Osteoblast (primary cell): ENCODE results near the gene SKIC2. TPM values are rescaled to one million over a fixed set of nuclear protein-coding genes. Genes with fewer than 3 reads are reported as not detected.
A peak's percentile ranks its signal among the peaks of the same experiment; 100 is the strongest.

ENCODE experiments used
- DNase-seq: peaks from one replicate; pipeline ENCODE4 v3.0.0; 2011; ENCODE audit warnings: low spot score, mixed read lengths; ENCODE audit not compliant: insufficient read length; ENCODE audit errors: missing footprints
- H2AFZ ChIP-seq: 2 replicates; pipeline ENCODE4 v1.6.0; 2011; ENCODE audit warnings: mild to moderate bottlenecking, low read length
- H3K27ac ChIP-seq: 2 replicates; pipeline ENCODE4 v1.5.1; 2011; ENCODE audit warnings: mild to moderate bottlenecking, low read depth, low read length, moderate library complexity
- H3K27me3 ChIP-seq: 2 replicates; pipeline ENCODE4 v1.6.0; 2012; ENCODE audit warnings: mild to moderate bottlenecking, control low read depth, inconsistent platforms, low read length, moderate library complexity; ENCODE audit not compliant: insufficient read depth
- H3K36me3 ChIP-seq: 2 replicates; pipeline ENCODE4 v1.5.1; 2011; ENCODE audit warnings: mild to moderate bottlenecking, low read length, control low read depth, moderate library complexity; ENCODE audit not compliant: insufficient read depth
- H3K4me1 ChIP-seq: 2 replicates; pipeline ENCODE4 v1.5.1; 2011; ENCODE audit warnings: mild to moderate bottlenecking, low read length, control low read depth, moderate library complexity; ENCODE audit not compliant: insufficient read depth
- H3K4me2 ChIP-seq: 2 replicates; pipeline ENCODE4 v1.6.0; 2011; ENCODE audit warnings: mild to moderate bottlenecking, low read length; ENCODE audit not compliant: insufficient read depth
- H3K4me3 ChIP-seq: fragments of 200-600 bp; sonication (generic); 3 replicates; pipeline ENCODE4 v1.5.1; 2012; ENCODE audit warnings: mild to moderate bottlenecking, low read length, inconsistent platforms; ENCODE audit not compliant: insufficient read depth
- H3K79me2 ChIP-seq: 2 replicates; pipeline ENCODE4 v1.6.0; 2012; ENCODE audit warnings: mild to moderate bottlenecking, low read length, control low read depth, inconsistent platforms; ENCODE audit not compliant: insufficient read depth
- H3K9me3 ChIP-seq: 2 replicates; pipeline ENCODE4 v1.5.1; 2011; ENCODE audit warnings: low read depth, low read length, control low read depth
- H4K20me1 ChIP-seq: 2 replicates; pipeline ENCODE4 v1.6.0; 2012; ENCODE audit warnings: mild to moderate bottlenecking, low read length, control low read depth; ENCODE audit not compliant: insufficient read depth
- total RNA-seq: library from RNA; depleted of rRNA; stranded (reverse); fragments of >200 nt; gene quantifications from 2 replicates; pipeline ENCODE4 v1.2.3, GENCODE V29; 2012
- TF ChIP-seq, protein P1 (sequence below): IDR thresholded peaks from 2 replicates; pipeline ENCODE4 v1.5.1; 2011; ENCODE audit warnings: mild to moderate bottlenecking, low read depth, low read length, moderate library complexity; ENCODE audit errors: extremely low read depth

SKIC2 gene
- total RNA-seq, 1 donor: 42.0 TPM

DNA sequence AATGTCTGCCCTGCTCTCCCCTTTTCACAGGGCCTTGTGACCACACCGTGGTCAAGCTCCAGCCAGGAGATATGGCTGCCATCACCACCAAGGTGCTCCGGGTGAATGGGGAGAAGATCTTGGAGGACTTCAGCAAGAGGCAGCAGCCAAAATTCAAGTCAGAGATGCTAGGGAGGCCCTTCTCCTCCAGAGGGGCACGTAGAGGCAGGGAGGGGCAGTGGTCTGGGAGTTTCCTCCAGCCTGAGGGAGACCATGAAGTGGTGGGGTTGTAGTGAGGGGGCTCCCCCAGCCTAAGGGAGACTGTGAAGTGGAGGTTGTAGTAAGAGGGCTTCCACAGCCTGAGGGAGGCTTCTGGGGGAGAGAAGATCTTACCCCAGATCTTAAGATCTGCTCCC is 8.9 kb downstream of the SKIC2 start:
- Histone ChIP-seq H3K4me3 (no peak overlapping the region), H3K36me3 (peaks cover 70% of the 10 kb centered on the region), H3K79me2 (peaks cover 37% of the 10 kb centered on the region), H3K27ac (no peak overlapping the region), H3K27me3 (no peaks in the 10 kb centered on the region), H3K4me2 (no peak overlapping the region), H2AFZ (no peak overlapping the region), H4K20me1 (peaks cover 4% of the 10 kb centered on the region), H3K9me3 (no peaks in the 10 kb centered on the region), H3K4me1 (peaks cover 24% of the 10 kb centered on the region)
- TF ChIP-seq, protein P1, sequence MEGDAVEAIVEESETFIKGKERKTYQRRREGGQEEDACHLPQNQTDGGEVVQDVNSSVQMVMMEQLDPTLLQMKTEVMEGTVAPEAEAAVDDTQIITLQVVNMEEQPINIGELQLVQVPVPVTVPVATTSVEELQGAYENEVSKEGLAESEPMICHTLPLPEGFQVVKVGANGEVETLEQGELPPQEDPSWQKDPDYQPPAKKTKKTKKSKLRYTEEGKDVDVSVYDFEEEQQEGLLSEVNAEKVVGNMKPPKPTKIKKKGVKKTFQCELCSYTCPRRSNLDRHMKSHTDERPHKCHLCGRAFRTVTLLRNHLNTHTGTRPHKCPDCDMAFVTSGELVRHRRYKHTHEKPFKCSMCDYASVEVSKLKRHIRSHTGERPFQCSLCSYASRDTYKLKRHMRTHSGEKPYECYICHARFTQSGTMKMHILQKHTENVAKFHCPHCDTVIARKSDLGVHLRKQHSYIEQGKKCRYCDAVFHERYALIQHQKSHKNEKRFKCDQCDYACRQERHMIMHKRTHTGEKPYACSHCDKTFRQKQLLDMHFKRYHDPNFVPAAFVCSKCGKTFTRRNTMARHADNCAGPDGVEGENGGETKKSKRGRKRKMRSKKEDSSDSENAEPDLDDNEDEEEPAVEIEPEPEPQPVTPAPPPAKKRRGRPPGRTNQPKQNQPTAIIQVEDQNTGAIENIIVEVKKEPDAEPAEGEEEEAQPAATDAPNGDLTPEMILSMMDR: no peak
- DNase-seq: peak; percentile 65

DNA sequence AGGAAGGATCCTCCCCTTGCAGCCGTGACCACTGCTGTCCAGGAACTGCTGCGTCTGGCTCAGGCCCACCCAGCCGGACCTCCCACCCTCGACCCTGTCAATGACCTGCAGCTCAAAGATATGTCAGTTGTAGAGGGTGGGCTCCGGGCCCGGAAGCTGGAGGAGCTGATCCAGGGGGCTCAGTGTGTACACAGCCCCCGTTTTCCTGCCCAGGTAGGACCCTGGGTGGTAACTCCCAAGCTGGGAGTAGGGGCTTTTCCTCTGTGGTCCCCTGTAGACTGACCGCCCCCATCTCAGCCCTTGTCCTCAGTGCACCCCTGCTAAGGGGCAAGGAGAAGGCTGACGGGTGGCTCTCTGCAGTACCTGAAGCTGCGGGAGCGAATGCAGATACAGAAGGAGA is 9.4 kb downstream of the SKIC2 start:
- peaks cover 66% of the 10 kb centered on the region for H3K36me3 ChIP-seq
- no peak overlapping the region for H3K27ac ChIP-seq
- H3K79me2 ChIP-seq: peaks cover 41% of the 10 kb centered on the region
- H3K9me3 ChIP-seq: no peaks in the 10 kb centered on the region
- DNase-seq: peak; percentile 66
- peaks cover 28% of the 10 kb centered on the region for H3K4me1 ChIP-seq
- no peak overlapping the region for H3K4me3 ChIP-seq
- H3K4me2 ChIP-seq: no peak overlapping the region
- no peak overlapping the region for H2AFZ ChIP-seq
- TF ChIP-seq, protein P1: no peak
- H4K20me1 ChIP-seq: peaks cover 4% of the 10 kb centered on the region
- no peaks in the 10 kb centered on the region for H3K27me3 ChIP-seq

DNA sequence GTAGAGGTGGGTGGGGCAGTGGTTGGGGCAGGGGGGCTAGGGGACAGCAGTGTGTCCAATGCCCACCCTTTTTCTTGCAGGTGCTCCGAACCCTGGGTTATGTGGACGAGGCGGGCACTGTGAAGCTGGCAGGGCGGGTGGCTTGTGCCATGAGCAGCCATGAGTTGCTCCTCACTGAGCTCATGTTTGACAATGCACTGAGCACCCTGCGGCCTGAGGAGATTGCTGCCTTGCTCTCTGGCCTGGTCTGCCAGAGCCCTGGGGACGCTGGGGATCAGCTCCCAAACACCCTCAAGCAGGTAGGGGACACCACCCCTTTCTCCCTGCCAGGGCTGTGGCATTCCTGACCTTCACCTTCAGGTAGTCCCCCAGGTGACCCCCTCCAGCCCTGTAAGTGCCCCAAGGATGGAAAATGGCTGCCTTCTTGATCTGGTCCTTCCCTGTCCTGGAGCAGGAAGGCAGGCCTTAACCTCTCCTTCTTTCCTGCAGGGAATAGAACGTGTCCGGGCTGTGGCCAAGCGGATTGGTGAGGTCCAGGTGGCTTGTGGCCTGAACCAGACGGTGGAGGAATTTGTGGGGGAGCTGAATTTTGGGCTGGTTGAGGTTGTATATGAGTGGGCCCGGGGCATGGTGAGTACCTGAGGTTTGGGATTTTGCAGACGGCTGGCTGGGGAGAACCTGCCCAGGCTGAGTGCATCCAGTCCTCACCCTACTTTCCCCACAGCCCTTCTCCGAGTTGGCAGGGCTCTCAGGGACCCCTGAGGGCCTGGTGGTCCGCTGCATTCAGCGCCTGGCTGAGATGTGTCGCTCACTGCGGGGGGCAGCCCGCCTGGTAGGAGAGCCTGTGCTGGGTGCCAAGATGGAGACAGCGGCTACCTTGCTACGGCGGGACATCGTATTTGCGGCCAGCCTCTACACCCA is 10.1 kb downstream of the SKIC2 start:
- H3K27ac ChIP-seq: peak overlapping the region; percentile 99
- no peaks in the 10 kb centered on the region for H3K9me3 ChIP-seq
- H4K20me1 ChIP-seq: peaks cover 4% of the 10 kb centered on the region
- peaks cover 32% of the 10 kb centered on the region for H3K4me1 ChIP-seq
- DNase-seq: peak; percentile 78
- H3K4me2 ChIP-seq: peak overlapping the region; percentile 93
- no peaks in the 10 kb centered on the region for H3K27me3 ChIP-seq
- no peak overlapping the region for H3K4me3 ChIP-seq
- H3K36me3 ChIP-seq: peaks cover 58% of the 10 kb centered on the region
- H2AFZ ChIP-seq: no peak overlapping the region
- peaks cover 49% of the 10 kb centered on the region for H3K79me2 ChIP-seq
- TF ChIP-seq, protein P1: no peak
